Measurements from ENCODE around the gene TLE2. TPM values are rescaled to one million over a fixed set of nuclear protein-coding genes. Genes with fewer than 3 reads are reported as not detected.

The TLE2 gene
- total RNA-seq, 4 donors from 2014 or later = 5.4 to 22.7 (median 7.6) TPM

DNA sequence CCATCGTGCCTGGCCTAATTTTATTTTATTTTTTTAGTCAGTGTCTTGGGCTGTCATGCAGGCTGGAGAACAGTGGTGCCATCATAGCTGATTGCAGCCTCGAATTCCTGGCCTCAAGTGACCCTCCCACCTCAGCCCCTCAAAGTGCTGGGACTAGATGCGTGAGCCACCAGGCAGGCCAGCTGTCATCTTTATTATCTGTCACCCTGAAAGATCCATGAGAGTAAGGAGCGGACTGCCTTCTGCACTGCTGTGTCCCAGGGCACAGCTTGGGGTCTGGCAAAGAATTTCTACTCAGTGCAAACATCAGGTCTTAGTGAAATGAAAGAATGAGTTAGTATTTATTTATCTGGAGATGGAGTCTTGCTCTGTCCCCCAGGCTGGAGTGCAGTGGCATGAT is 42.7 kb upstream of the TLE2 start:
- WGBS, 2 donors = 79% methylated on average over 3 to 4 of the region's 4 CpGs
- TF ChIP-seq, protein P1, sequence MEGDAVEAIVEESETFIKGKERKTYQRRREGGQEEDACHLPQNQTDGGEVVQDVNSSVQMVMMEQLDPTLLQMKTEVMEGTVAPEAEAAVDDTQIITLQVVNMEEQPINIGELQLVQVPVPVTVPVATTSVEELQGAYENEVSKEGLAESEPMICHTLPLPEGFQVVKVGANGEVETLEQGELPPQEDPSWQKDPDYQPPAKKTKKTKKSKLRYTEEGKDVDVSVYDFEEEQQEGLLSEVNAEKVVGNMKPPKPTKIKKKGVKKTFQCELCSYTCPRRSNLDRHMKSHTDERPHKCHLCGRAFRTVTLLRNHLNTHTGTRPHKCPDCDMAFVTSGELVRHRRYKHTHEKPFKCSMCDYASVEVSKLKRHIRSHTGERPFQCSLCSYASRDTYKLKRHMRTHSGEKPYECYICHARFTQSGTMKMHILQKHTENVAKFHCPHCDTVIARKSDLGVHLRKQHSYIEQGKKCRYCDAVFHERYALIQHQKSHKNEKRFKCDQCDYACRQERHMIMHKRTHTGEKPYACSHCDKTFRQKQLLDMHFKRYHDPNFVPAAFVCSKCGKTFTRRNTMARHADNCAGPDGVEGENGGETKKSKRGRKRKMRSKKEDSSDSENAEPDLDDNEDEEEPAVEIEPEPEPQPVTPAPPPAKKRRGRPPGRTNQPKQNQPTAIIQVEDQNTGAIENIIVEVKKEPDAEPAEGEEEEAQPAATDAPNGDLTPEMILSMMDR (IDR thresholded peaks at IDR 0.05) = no peak
- no peak for TF ChIP-seq POLR2A (IDR thresholded peaks at IDR 0.05)
- no peaks in the 10 kb centered on the region for H3K9me3 ChIP-seq
- no peaks in the 10 kb centered on the region for H3K27me3 ChIP-seq
- no peak for DNase-seq
- intact Hi-C loops (cut with DNase I) = loop anchor here (10.0 kb wide), 1 partner anchor 107 kb away; no protein-coding TSS in a partner anchor
- H3K4me1 ChIP-seq = peaks cover 0 to 11% (median 7%) of the 10 kb centered on the region in 3 donors
- H3K36me3 ChIP-seq = no peaks in the 10 kb centered on the region
- no peak overlapping the region for H3K4me3 ChIP-seq
- H3K27ac ChIP-seq = no peak overlapping the region

DNA sequence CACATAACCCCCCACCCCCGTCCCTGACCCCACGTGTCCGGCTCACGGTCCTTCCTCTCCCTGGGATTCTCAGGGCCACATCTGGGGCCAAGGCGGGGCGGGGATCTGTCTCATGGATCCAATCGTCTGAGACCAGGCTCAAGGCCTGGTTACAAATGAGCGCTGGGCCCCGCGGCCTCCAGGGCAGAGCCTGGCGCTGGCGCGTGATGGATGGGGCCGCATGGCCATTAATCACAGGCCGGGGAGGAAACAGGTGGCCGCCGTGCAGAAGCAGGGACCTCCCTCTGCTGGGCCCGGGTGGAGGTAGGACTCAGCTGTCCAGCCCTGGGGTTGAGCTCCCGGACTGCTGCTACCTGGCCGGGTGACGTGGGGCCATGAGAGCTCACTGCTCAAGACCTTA is 39.0 kb upstream of the TLE2 start:
- no peaks in the 10 kb centered on the region for H3K36me3 ChIP-seq
- H3K9me3 ChIP-seq = no peaks in the 10 kb centered on the region
- intact Hi-C loops (cut with DNase I) = no loop called here
- DNase-seq = no peak
- peaks cover 1 to 20% (median 5%) of the 10 kb centered on the region in 3 donors for H3K4me1 ChIP-seq
- no peak overlapping the region for H3K4me3 ChIP-seq
- 67 to 73% methylated on average over 1 to 4 of the region's 21 CpGs for WGBS, 2 donors
- no peaks in the 10 kb centered on the region for H3K27me3 ChIP-seq
- TF ChIP-seq POLR2A (IDR thresholded peaks at IDR 0.05) = no peak
- TF ChIP-seq, protein P1 (IDR thresholded peaks at IDR 0.05) = no peak
- no peak overlapping the region for H3K27ac ChIP-seq

DNA sequence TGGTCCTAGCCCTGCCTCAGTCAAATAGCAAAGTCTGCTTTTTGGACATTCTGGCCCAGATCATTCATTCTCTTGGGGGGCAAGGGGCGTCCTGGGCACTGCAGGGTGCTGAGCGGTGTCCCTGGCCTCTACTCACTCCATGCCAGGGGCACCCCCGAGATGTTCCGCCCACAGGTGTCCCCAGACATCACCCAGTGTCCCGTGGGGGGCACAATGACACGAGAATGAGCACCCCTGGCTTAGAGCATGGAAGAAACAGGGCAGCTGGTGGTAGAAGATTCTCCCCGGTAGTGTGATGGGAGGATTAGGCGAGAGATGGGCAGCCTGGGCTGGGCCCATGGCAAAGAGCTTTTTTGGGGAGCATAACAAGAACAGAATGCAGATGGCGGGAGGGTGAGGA is 38.5 kb upstream of the TLE2 start:
- TF ChIP-seq POLR2A (IDR thresholded peaks at IDR 0.05) = no peak
- TF ChIP-seq, protein P1 (IDR thresholded peaks at IDR 0.05) = no peak
- DNase-seq = no peak
- intact Hi-C loops (cut with DNase I) = no loop called here
- H3K27me3 ChIP-seq = no peaks in the 10 kb centered on the region
- H3K36me3 ChIP-seq = no peaks in the 10 kb centered on the region
- H3K4me3 ChIP-seq = no peak overlapping the region
- no peak overlapping the region for H3K27ac ChIP-seq
- 79 to 81% methylated on average over 5 to 6 of the region's 9 CpGs for WGBS, 2 donors
- H3K4me1 ChIP-seq = peaks cover 5 to 25% (median 10%) of the 10 kb centered on the region in 3 donors
- H3K9me3 ChIP-seq = no peaks in the 10 kb centered on the region

DNA sequence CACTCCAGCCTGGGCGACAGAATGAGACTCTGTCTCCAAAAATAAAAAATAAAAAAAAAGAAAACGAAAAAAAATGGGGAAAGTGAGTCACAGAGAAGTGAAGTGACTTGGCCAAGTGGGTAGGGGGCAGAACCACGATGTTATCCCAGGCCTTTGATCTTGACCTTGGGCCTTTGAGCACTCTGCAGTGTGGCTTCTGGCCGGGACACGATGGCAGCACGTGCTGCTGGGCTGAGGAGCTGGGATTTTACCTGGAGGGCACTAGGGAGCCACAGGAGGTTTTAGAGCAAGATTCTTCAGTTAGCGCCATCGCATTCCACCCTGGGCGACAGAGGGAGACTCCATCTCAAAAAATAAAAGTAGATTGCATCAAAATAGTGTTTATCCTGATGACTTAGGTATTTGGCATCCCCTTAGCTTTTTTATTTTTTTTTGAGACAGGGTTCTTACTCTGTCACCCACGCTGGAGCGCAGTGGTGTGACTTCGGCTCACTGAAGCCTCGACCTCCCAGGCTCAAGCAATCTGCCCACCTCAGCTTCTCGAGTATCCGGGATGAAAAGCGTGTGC is 37.5 kb upstream of the TLE2 start:
- intact Hi-C loops (cut with DNase I) = no loop called here
- WGBS, 2 donors = 88 to 92% methylated on average over 15 of the region's 16 CpGs
- no peak overlapping the region for H3K4me3 ChIP-seq
- H3K36me3 ChIP-seq = no peaks in the 10 kb centered on the region
- H3K4me1 ChIP-seq = peaks cover 5 to 25% (median 10%) of the 10 kb centered on the region in 3 donors
- no peak for DNase-seq
- TF ChIP-seq, protein P1 (IDR thresholded peaks at IDR 0.05) = no peak
- TF ChIP-seq POLR2A (IDR thresholded peaks at IDR 0.05) = no peak
- no peak overlapping the region for H3K27ac ChIP-seq
- H3K27me3 ChIP-seq = no peaks in the 10 kb centered on the region
- H3K9me3 ChIP-seq = no peaks in the 10 kb centered on the region

DNA sequence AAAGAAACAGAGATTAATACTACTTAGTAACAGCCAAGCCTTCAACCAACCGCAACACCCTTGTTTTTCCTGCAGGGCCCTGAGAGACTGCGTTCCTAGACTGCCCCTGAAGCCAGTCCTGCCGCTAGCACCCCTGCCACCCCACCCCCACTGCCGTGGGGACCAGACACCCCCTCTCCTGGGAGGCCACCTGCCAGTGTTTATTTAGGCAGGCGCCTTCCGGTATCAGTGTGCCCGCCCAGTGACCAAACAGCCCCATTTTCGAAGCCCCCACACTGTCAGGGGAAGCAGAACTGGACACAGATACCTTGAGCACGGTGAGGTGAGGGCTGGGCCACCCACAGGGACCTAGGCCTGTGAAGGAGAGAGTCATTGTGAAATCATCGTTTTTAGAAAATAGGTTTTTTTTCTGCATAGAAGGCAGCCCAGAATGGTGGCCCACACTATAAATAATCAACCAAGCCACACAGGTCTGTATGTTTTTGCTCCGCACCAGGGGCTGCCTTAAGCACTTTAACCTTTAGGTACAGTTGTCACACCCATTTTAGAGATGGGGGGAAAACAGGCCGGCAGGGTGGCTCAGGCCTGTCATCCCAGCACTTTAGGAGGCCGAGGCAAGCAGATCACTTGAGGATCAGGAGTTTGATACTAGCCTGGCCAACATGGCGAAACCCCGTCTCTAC is 36.7 kb upstream of the TLE2 start:
- Histone ChIP-seq H3K9me3 (no peaks in the 10 kb centered on the region), H3K27me3 (no peaks in the 10 kb centered on the region), H3K4me1 (peaks cover 5 to 32% (median 13%) of the 10 kb centered on the region in 3 donors), H3K36me3 (no peaks in the 10 kb centered on the region), H3K4me3 (no peak overlapping the region), H3K27ac (peak overlapping the region in 2 of 4 donors; percentile 13 to 34)
- no peak for DNase-seq
- intact Hi-C loops (cut with DNase I) = no loop called here
- WGBS, 2 donors = 46 to 79% methylated on average over 5 to 8 of the region's 15 CpGs
- TF ChIP-seq, protein P1 (IDR thresholded peaks at IDR 0.05) = no peak
- no peak for TF ChIP-seq POLR2A (IDR thresholded peaks at IDR 0.05)
